Retinal pigment epithelial cell (primary cell): ENCODE measurements around the gene TAF1L.
"Not testable (repeated sequence)": the region's sequence is repeated elsewhere in the genome, so short reads cannot be mapped to it uniquely, and the experiment has no call there.

Experiments used
- DNase-seq: peaks from one replicate; pipeline ENCODE4 v3.0.0-alpha.2; 2010; ENCODE audit warnings: low read depth
- H3K4me3 ChIP-seq: 2 replicates; pipeline ENCODE4 v1.5.1; 2011; ENCODE audit warnings: mild to moderate bottlenecking, low read length, control low read depth, moderate library complexity
- CTCF ChIP-seq: conservative IDR thresholded peaks from 2 replicates; pipeline ENCODE4 v1.5.1; 2011; ENCODE audit warnings: low read depth, low read length, control low read depth, inconsistent platforms

Gene TAF1L

DNA sequence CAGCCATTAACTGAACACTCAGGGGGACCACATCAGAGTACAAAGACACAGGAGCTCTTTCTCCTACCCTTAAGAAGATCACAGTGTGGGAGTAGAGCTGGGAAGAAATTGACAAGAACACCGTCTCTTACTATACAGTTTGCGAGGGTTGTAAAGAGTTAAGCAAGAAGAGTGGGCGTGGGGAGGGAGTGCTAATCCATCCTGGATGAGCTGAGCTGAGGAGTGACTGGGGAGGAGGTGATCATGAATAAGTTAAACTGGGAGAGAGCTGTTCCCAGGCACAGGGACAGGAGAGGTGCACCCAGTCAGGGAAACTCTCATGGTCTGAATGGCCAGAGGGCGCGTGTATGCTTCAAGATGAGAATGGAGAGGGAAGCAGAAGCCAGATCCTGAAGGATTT, 17.2 kb downstream of the TAF1L start:
- no peak for TF ChIP-seq CTCF

GRCh38 chr9:32606811-32607210, 28.7 kb downstream of the TAF1L start:
- no peak overlapping the region for H3K4me3 ChIP-seq
- no peak for DNase-seq
- TF ChIP-seq CTCF, result no peak

More for the DNA sequence above, 17.2 kb downstream of the TAF1L start:
- no peak overlapping the region for H3K4me3 ChIP-seq
- no peak for DNase-seq

- H3K4me3 ChIP-seq, result no peak overlapping the region
- no peak for TF ChIP-seq CTCF
- peak; percentile 14 for DNase-seq
Measured at GRCh38 chr9:32603914-32604852, 31.3 kb downstream of the TAF1L start.

GRCh38 chr9:32599021-32599420, 36.4 kb downstream of the TAF1L start:
- not testable (repeated sequence) for H3K4me3 ChIP-seq, DNase-seq

GRCh38 chr9:32596936-32597335, 38.5 kb downstream of the TAF1L start:
- no peak overlapping the region for H3K4me3 ChIP-seq
- no peak for DNase-seq

GRCh38 chr9:32596096-32596865, 39.2 kb downstream of the TAF1L start:
- no peak overlapping the region for H3K4me3 ChIP-seq
- TF ChIP-seq CTCF, result no peak
- DNase-seq, result no peak

More at GRCh38 chr9:32596936-32597335, 38.5 kb downstream of the TAF1L start:
- no peak for TF ChIP-seq CTCF

GRCh38 chr9:32590898-32591297, 44.6 kb downstream of the TAF1L start:
- TF ChIP-seq CTCF, result no peak
- DNase-seq, result no peak
- H3K4me3 ChIP-seq, result no peak overlapping the region
